ENCODE measurements around the gene OR52D1. TPM values are rescaled to one million over a fixed set of nuclear protein-coding genes. Genes with fewer than 3 reads are reported as not detected.

OR52D1 gene
- total and polyA plus RNA-seq, 2 of the 13 experiments (the other 11 are each of a cell fraction or from before 2014, with no cell fraction given): not detected

GRCh38 chr11:5467527-5467926 lies 21.0 kb upstream of the OR52D1 start:
- ChIA-PET POLR2A (no interaction called here), CTCF (ENCODE audit: low intra/inter-chr PET ratio, low total read pairs) (no interaction called here)
- no peak overlapping the region for H3K4me3 ChIP-seq (replicated peaks in 1 of 3; ENCODE audit: insufficient read depth in 1 of 3, low read depth in 2 of 3, low read length in 3 of 3)
- no peaks in the 10 kb centered on the region for H4K20me1 ChIP-seq (ENCODE audit: insufficient read depth, low read length)
- DNase-seq (ENCODE audit: low spot score): no peak
- 0 out of 5 replicates have a peak, but pooled peaks cover 0 to 8% of the 10 kb centered on the region in 2 experiments for H3K27me3 ChIP-seq (ENCODE audit: control insufficient read depth in 1 of 2, insufficient read depth in 2 of 2, low read length in 2 of 2)
- no peaks in the 10 kb centered on the region for H3K9me3 ChIP-seq (ENCODE audit: low read length)
- H3K27ac ChIP-seq (ENCODE audit: extremely low read length, insufficient read depth, low read length): no peak overlapping the region
- ATAC-seq: no peak
- intact Hi-C loops (cut with micrococcal nuclease; ENCODE audit: unreplicated experiment) (no loop called here), in situ Hi-C loops (cut with HindIII; ENCODE audit: extremely low pct_ligation_motif_present, low pct_unique_long_range_greater_than_20kb) (no loop called here)
- no peaks in the 10 kb centered on the region for H3K36me3 ChIP-seq (replicated peaks in 1 of 2; ENCODE audit: control insufficient read depth in 1 of 2, insufficient read depth in 2 of 2, low read length in 2 of 2)
- no peaks in the 10 kb centered on the region for H3K79me2 ChIP-seq (ENCODE audit: insufficient read depth, low read length)
- no peak overlapping the region for H3K9ac ChIP-seq (ENCODE audit: insufficient read depth, low read depth, low read length)
- no peaks in the 10 kb centered on the region for H3K4me1 ChIP-seq (ENCODE audit: insufficient read depth, low read length)
- no peak overlapping the region for H3K4me2 ChIP-seq (ENCODE audit: low read depth, low read length)
- no peak for FAIRE-seq
- WGBS (ENCODE audit: low lambda C conversion rate): 0% methylated on average over 2 of the region's 2 CpGs
- TF ChIP-seq FOXP1 (IDR thresholded peaks at IDR 0.05): no peak
- no peak for TF ChIP-seq FOXP1 (CRISPR knock-in tag; IDR thresholded peaks at IDR 0.05)
- no peak for TF ChIP-seq POGK (CRISPR knock-in tag; conservative IDR thresholded peaks at IDR 0.05)
- no peak for TF ChIP-seq PAWR (CRISPR knock-in tag; IDR thresholded peaks at IDR 0.05; ENCODE audit: borderline replicate concordance)
- TF ChIP-seq ZNF468 (CRISPR knock-in tag; IDR thresholded peaks at IDR 0.05): no peak
- no peak for TF ChIP-seq ZNF280B (CRISPR knock-in tag; IDR thresholded peaks at IDR 0.05; ENCODE audit: borderline replicate concordance)
- TF ChIP-seq ZFP82 (CRISPR knock-in tag; IDR thresholded peaks at IDR 0.05; ENCODE audit: borderline replicate concordance): no peak
- no peak for TF ChIP-seq NFRKB (IDR thresholded peaks at IDR 0.05)
- no TSS peak for BruUV-seq (replicated peaks)
- no peak overlapping the region for H2AFZ ChIP-seq (ENCODE audit: low read length)

All from HepG2 (cell line).